ENCODE measurements around the gene CKAP5. TPM values are rescaled to one million over a fixed set of nuclear protein-coding genes. Genes with fewer than 3 reads are reported as not detected.

The CKAP5 gene
- total RNA-seq, 1 experiment from 2014 or later = 93.7 TPM

DNA sequence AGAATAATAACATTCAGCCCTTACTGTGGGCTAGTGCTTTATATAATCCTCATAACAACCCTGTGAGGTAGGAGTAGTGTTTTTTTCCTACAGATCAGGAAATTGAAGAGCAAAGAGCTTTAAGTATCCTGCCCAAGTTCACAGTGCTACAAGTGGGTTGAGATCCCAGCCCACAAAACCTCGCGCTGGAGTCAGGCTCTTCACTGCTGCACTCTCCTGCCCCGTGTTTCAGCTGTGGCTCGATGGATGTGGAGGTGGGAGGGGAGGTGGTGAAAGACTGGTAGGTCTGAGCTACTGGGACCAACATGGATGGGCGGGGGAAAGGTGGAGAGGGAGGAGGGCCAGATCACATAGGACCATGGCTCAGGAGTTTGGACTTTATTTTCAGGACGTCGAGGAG lies 139.2 kb downstream of the CKAP5 start:
- no peak for DNase-seq (ENCODE audit: extremely low read depth, low read depth)

DNA sequence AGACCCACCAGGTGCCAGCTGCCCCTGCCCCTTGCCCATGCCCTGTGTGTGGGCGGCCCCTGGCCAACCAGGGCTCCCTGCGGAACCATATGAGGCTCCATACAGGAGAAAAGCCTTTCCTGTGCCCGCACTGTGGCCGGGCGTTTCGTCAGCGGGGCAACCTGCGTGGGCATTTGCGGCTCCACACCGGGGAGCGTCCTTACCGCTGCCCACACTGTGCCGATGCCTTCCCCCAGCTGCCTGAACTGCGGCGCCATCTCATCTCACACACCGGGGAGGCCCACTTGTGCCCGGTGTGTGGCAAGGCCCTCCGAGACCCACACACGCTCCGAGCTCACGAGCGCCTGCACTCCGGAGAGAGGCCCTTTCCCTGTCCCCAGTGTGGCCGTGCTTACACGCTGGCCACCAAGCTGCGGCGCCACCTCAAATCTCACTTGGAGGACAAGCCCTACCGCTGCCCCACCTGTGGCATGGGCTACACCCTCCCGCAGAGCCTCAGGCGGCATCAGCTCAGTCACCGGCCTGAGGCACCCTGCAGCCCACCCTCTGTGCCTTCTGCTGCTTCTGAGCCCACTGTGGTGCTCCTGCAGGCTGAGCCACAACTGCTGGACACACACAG lies 140.9 kb downstream of the CKAP5 start:
- DNase-seq (ENCODE audit: extremely low read depth, low read depth) = no peak

DNA sequence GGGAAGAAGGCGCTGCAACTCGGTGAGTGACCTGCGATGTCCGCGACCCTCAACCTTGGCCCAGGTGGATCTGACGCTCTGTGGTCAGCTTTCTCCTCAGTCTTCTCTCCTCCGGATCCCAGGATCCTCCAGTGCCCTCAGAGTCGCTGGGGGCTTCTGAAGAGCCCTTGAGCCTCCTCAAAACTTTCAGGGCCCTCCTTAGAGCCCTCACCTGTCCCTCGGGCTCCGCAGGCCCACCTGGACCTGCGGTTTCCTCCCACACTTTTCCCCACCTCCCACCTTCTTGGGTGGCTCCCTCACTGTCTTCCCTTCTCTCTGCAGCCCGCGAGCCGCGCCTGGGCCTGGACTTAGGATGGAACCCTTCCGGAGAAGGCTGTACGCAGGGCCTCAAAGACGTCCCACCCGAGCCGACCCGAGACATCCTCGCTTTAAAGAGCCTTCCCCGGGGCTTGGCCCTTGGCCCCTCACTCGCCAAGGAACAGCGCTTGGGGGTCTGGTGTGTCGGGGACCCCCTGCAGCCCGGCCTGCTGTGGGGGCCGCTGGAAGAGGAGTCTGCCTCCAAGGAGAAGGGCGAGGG lies 144.9 kb downstream of the CKAP5 start:
- no peak for DNase-seq (ENCODE audit: extremely low read depth, low read depth)

DNA sequence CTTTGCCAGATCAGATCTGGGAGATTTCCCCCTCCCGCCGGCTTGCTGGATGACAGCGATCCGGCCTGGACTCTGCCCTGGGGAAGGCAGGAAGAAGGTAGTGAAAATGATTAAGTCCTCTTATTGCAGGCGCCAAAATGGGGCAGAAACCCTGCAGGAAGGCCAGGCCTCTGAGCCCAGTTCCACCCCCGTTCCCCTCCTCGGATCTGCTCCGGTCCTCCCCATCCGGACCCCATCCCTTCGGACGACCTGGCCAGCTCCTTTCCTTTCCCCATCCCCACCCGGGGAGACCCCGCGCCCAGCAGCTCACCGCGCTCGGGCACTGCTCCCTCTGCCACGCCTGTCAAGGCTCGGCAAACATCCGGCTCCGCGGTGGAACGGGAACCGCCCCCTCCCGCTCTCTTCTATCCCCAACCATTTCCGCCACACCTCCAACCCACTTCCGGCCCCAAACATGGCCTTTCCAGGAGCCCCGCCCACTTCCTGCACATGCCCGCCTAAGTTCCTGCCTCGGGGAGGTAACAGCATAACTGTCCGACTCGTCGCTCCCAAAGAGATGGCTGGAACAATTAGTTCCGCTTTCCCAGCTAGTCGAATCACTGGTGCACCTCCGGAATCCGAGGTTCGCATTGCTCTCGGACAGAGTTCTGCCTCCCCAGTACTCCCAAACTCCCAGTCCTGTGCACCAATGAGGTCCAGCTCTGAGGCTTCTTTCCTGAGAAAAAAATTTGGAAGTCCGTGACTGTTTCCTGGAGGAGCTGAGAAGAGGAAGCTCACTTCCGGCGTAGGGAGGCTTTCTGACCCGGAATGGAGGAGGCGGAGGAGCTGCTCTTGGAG lies 145.6 kb downstream of the CKAP5 start, which contains the start of the genes ARHGAP1 and ZNF408:
Gene ARHGAP1, minus strand, starts transcription at position 379 of the 837 bp plus-strand sequence. CDS start 4,512 bp downstream, outside the sequence.
Gene ZNF408, plus strand, starts transcription at position 791 of the 837 bp plus-strand sequence. Its CDS starts 17 bp downstream, at position 808.
- DNase-seq (ENCODE audit: extremely low read depth, low read depth) = peak; percentile 97

DNA sequence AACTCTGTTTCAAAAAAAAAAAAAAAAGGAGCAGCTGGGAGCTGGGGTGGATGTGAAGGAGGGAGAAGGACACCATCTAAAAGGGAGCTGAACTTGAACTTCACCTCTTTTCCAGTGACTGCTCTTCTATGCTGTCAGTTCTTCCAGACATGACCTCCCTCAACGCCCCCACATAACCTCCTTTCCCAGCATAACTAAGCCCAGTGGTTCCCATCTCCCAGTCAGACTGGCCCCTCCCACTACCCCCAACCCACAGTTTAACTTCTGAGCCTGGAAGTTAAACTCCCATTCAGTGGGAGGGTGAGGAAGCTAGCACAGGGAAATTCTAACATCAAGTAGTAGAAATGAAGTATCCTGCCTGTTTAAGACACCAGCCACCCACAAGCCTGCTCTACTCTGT lies 147.5 kb downstream of the CKAP5 start:
- DNase-seq (ENCODE audit: extremely low read depth, low read depth) = no peak

DNA sequence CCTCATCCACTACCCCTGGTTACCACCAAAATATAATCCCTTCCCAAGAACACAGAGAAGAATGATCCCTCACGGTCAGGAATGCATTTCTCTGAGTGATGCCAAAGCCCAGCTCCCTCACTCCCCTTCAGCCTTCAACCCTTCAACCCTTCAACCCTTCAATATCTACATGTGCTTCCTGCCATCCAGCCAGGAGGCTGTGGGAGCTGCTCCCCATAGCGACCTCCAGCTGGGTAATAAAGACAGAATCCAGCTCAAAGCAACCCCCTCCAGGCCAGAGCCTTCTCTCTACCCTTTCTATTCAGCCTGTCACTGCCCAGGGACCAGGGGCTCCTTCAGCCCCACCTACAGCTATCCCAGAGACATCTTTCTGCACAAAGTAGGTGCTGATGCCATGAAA lies 148.4 kb downstream of the CKAP5 start:
- no peak for DNase-seq (ENCODE audit: extremely low read depth, low read depth)

DNA sequence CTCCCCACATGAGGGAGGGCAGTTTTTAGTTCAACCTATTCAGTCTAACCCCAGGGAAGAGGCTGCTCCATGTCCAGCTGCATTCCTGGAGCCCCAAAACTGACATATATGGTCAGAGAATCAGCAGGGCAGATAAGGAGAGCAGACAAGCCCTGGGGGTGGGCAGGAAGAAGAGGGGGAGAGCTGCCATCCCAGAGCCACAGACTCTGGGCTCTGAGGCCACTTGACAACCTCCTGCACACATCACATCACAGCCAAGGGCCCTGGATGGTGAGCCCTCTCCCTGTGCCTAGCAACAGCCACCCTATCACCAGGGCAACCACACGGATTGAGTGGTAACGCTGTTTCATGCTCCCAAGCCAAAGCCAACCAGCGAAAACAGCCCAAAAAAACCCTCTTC lies 148.8 kb downstream of the CKAP5 start:
- DNase-seq (ENCODE audit: extremely low read depth, low read depth) = no peak

DNA sequence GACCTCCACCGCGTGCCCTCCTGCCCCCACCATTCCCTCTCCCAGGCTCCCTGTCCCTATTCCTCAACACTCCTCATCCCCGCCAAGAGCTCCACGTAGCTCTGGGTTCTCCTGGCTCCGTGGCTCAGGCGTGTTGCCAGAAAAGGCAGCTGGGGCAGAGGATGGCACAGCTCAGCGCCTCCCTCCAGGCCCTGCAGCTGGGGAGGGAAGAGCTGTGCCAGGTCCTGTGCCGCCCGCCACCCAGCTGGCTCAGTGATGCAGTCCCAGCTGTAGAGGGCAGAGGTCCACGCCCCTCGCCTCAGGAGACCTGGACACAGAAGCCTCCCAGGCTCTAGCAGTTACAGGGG lies 149.9 kb downstream of the CKAP5 start:
- no peak for DNase-seq (ENCODE audit: extremely low read depth, low read depth)

DNA sequence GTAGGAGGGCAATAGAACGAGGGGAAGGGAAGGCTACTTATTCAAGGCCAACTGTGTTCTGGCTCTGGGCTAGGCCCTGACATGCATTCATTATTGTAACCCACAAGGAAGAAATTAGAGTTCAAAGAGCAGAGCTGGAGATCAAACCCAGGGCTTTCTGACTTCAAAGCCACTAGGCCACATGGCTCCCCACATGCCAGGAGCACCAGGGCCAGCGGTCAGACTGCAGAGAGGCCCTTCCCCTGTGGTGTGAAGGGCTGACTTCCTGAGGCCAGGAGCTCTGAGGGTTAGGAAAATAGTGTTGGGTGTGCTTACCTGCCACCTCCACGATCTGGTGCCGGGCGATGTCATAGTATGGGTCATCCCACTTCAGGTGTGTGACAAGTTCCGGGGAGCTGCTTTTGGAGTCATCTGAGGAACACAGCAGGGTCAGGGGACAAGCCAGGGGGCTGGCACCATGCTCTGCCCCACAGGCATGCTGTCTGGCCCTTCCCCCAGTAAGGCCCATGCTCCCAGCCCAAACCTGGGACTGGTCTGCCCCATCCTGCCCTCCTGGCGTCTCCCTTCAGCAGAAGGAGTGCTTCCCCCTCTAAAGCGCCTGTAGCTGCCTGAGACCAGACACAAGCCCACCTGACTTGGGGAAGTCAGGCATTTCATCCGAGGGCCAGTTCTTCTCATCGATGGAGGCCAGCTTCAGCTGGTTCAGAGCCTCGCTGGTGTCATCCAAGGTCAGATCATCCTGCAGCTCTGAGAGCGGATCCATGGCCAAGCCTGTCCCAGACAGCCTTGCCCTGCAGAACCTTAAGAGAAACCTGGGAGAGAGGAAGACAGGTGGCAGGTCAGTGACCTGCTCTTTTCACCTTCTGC lies 150.5 kb downstream of the CKAP5 start:
- DNase-seq (ENCODE audit: extremely low read depth, low read depth) = no peak

DNA sequence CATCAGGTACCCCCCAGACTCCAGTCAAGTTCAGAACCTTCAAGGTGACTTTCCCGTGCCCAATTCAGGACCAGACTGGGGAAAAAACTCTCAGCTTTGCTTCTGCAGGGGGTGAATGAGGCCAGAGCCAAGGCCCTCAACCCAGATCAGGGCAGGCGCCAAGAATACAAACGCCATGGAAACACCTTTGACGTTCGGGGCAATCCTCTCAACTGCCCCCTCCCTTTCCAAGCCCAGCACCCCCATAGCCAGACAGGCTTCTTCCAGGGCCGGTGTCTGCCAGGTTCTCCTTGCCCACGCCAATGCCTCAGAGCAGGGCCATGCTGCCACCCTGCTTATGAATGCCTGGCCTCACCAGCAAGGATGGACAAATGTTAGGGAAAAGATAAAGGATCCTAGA lies 151.5 kb downstream of the CKAP5 start:
- no peak for DNase-seq (ENCODE audit: extremely low read depth, low read depth)

DNA sequence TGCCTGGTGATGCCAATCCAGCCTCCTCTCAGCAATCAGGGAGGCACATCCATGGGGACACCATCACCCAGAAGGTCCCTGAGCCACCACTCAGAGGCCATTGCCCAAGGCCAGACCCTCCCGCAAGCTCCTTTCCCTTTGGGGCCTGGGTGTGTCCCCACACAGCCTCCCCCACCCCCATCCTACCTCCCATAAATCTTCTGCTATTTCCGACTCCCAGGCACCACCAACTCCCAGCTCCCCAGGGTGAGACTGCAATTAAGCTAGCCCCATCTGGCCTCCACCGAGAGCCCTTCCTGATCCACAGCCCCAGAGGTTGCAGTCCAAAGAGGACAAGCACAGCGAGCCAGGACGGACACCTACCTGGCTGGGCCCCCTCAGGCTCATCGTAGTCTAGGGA lies 152.0 kb downstream of the CKAP5 start:
- DNase-seq (ENCODE audit: extremely low read depth, low read depth) = no peak

DNA sequence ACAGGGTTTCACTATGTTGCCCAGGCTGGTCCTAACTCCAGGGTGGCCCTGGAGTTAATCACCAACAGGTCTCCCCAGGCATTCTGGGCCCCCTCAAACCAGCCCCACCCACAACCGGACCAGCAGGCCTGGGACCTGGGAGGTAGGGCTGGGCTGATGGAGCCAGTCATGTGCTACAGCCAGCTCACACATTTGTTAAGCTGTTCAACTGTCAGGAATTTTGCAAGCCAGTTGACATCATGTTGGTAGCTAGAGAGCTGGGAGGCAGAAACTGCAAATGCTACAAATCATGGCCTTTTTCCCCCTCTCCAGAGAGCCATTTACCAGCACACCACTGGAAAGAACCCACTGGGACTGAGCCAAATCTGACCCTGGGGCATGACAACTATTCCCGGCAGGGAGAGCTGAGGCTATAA lies 152.5 kb downstream of the CKAP5 start:
- no peak for DNase-seq (ENCODE audit: extremely low read depth, low read depth)

Small RNAs within 50 kb of the gene (small RNA-seq; reads per million reads assigned to genes)
- gene MIR5582 (0 to 0.18 reads per million in 2 experiments), gene RF00573 (0 reads per million in 2 experiments), gene SNORD67 (9.6 to 11.1 reads per million in 2 experiments)

Other genes with a start within 250 kb of the CKAP5 start
- 1.9 and 2.2 TPM in 2 replicates for gene HARBI1, start 229.1 kb downstream of the CKAP5 start, total RNA-seq (2014; rRNA removed; shearing (Covaris generic))
- gene ATG13, start 228.7 kb downstream of the CKAP5 start, total RNA-seq (2014; rRNA removed; shearing (Covaris generic)) = 44.4 and 44.7 TPM in 2 replicates
- gene ARHGAP1, start 145.7 kb downstream of the CKAP5 start, total RNA-seq (2014; rRNA removed; shearing (Covaris generic)) = 7.9 and 8.6 TPM in 2 replicates
- 5.9 TPM in 2 replicates for gene ZNF408, start 145.2 kb downstream of the CKAP5 start, total RNA-seq (2014; rRNA removed; shearing (Covaris generic))
- not detected in 2 replicates for gene F2, start 127.1 kb downstream of the CKAP5 start, total RNA-seq (2014; rRNA removed; shearing (Covaris generic))
- gene LRP4, start 72.3 kb upstream of the CKAP5 start, total RNA-seq (2014; rRNA removed; shearing (Covaris generic)) = 0.54 and 0.81 TPM in 2 replicates
- 14.5 and 16.4 TPM in 2 replicates for gene CSTPP1, start 90.5 kb upstream of the CKAP5 start, total RNA-seq (2014; rRNA removed; shearing (Covaris generic))